22Rv1 (cell line): Measurements from ENCODE around the gene HMGCS2.

Experiments
- ZFX ChIP-seq: fragments of 450-650 bp; IDR thresholded peaks from 2 replicates; pipeline ENCODE4 v1.6.1; 2017; ENCODE audit warnings: antibody characterized with exemption, borderline replicate concordance
- TF ChIP-seq, protein P1 (sequence below): fragments of 450-650 bp; IDR thresholded peaks from 2 replicates; pipeline ENCODE4 v1.5.1; 2017; ENCODE audit warnings: mild to moderate bottlenecking

DNA sequence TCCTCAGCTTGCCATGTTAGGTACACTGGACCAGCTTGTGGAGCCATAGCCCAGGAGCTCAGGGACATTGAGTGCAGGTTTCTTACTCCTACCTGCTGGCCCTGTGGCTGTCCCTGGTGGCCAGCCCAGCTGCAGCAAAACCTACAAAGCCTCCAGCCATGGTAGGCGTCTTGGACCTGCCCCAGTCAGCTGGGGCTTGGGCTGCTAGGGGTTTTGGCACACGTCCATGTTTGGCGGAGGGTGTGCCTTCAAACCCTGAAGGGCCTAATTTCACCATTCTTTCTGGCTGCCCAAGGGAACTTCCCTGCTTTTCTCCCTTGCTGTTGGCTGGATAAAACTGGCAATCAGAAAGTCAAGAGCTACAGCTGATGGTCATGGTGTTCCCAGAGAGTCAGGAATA is 25.4 kb downstream of the HMGCS2 start:
- TF ChIP-seq, protein P1, sequence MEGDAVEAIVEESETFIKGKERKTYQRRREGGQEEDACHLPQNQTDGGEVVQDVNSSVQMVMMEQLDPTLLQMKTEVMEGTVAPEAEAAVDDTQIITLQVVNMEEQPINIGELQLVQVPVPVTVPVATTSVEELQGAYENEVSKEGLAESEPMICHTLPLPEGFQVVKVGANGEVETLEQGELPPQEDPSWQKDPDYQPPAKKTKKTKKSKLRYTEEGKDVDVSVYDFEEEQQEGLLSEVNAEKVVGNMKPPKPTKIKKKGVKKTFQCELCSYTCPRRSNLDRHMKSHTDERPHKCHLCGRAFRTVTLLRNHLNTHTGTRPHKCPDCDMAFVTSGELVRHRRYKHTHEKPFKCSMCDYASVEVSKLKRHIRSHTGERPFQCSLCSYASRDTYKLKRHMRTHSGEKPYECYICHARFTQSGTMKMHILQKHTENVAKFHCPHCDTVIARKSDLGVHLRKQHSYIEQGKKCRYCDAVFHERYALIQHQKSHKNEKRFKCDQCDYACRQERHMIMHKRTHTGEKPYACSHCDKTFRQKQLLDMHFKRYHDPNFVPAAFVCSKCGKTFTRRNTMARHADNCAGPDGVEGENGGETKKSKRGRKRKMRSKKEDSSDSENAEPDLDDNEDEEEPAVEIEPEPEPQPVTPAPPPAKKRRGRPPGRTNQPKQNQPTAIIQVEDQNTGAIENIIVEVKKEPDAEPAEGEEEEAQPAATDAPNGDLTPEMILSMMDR = no peak
- TF ChIP-seq ZFX = no peak
